Right cardiac atrium (tissue), 5 donors: ENCODE measurements around the gene APBB1. TPM values are rescaled to one million over a fixed set of nuclear protein-coding genes. Genes with fewer than 3 reads are reported as not detected.

Experiments
- ATAC-seq, 2 donors: fragments of 200-7000 bp; cut with Tn5 transposase; one replicate each; pipeline versions ENCODE4 v1.8.0 to v1.9.1; 2020; ENCODE audit warnings: moderate library complexity in 2 of 2, mild to moderate bottlenecking in 1 of 2
- DNase-seq, 3 donors: peaks; one replicate each; pipeline ENCODE4 v3.0.0-alpha.2; 2020
- H3K27ac ChIP-seq: one replicate; pipeline ENCODE4 v1.5.1; 2013; ENCODE audit warnings: mild to moderate bottlenecking, low read length, control low read depth, moderate library complexity
- H3K27me3 ChIP-seq: one replicate; pipeline ENCODE4 v1.6.1; 2013; ENCODE audit not compliant: control insufficient read depth, insufficient read depth
- H3K4me1 ChIP-seq: one replicate; pipeline ENCODE4 v1.6.1; 2013; ENCODE audit warnings: low read length; ENCODE audit not compliant: control insufficient read depth, insufficient read depth
- H3K4me3 ChIP-seq: one replicate; pipeline ENCODE4 v1.5.1; 2013; ENCODE audit warnings: low read length, control low read depth
- H3K9me3 ChIP-seq: one replicate; pipeline ENCODE4 v1.6.1; 2013; ENCODE audit warnings: low read length; ENCODE audit not compliant: control insufficient read depth
- WGBS: extraction: QIAGEN DNeasy Blood & Tissue Kit; methylation state at CpG from one replicate; pipeline ENCODE4 v1.1.7; 2013; 5-methylcytosine and 5-hydroxymethylcytosine counted together
- intact Hi-C, 4 donors: fragments of 100-400 bp; cut with DNase I; formaldehyde crosslinking; loops; one replicate each; pipeline versions ENCODE4 v1.11.0 to v1.14.0; 2022 to 2023
- polyA plus RNA-seq: library from polyadenylated mRNA; stranded (reverse); fragments of 200-250 nt; gene quantifications from one replicate; pipeline ENCODE4 v1.2.3, GENCODE V29; 2013
- total RNA-seq, 4 donors: library from RNA; stranded (reverse); fragmentation: NEBNext Ultra II Directional; extraction: Animal tissue kit (Norgen Biotek cat#: 25700); gene quantifications; one replicate each; pipeline ENCODE4 v1.2.1, GENCODE V29; 2021
- donor health status: healthy with polysubstance abuse.
- donor health status: DM: no; HTN: yes; CAD: no.
- donor health status: DM: no; HTN: no; CAD: no.
- donor health status: DM: no; HTN: yes; CAD: no; lungs with severe emphysema.
- donor health status: DM: yes; HTN: yes; CAD: no.

Gene APBB1
- total and polyA plus RNA-seq, 5 donors, result 70.6 to 83.9 (median 82.1) TPM

DNA sequence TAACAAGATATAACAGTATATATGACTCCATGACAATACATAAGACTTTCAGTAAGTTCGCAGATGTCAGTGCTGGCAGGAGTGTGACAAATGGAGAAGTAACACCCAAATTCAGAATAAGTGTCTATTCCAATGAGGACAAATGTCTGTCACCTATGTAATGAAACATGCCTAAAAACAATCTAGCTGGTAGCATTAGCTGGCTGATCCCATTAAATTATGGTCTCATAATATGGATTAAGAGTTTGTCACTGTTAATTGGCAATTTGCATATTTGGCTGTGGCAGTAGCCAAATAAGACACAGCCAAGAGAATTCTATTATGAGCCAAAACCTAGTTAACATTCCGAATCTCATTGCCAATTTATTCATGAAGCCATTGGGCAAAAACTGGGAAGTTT lies 68.4 kb downstream of the APBB1 start:
- ATAC-seq (no peak), DNase-seq (no peak)
- no peaks in the 10 kb centered on the region for H3K27me3 ChIP-seq
- 64% methylated on average over 2 of the region's 2 CpGs for WGBS
- intact Hi-C loops, result loop anchor here (5.0 to 10.0 kb wide), 3 partner anchors 56 to 326 kb away; no protein-coding TSS in a partner anchor
- H3K27ac ChIP-seq, result no peak overlapping the region
- H3K4me1 ChIP-seq, result no peaks in the 10 kb centered on the region
- H3K4me3 ChIP-seq, result no peak overlapping the region
- H3K9me3 ChIP-seq, result no peaks in the 10 kb centered on the region

DNA sequence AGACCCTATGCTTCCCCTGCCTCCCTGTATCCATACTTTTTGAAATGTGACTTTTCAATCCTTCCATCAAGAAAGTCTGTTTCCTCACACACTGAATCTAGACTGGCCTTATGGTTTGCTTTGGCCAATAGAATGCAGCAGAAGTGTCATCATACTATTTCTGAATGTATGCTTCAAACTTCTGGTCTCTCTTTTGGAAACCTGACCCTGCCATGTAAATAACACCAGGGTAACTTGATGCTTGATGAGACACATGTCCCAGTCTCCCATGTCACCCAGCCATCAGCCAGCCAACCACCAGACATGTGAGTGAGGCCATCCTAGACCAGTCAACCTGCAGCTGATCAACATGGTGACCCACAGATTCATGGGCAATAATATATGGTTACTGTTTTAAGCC lies 68.9 kb downstream of the APBB1 start:
- intact Hi-C loops, result loop anchor here (5.0 to 10.0 kb wide), 3 partner anchors 55 to 325 kb away; no protein-coding TSS in a partner anchor
- no peak overlapping the region for H3K4me3 ChIP-seq
- H3K4me1 ChIP-seq, result no peaks in the 10 kb centered on the region
- no peak overlapping the region for H3K27ac ChIP-seq
- no peak for DNase-seq
- no peak for ATAC-seq
- no peaks in the 10 kb centered on the region for H3K27me3 ChIP-seq
- H3K9me3 ChIP-seq, result no peaks in the 10 kb centered on the region

DNA sequence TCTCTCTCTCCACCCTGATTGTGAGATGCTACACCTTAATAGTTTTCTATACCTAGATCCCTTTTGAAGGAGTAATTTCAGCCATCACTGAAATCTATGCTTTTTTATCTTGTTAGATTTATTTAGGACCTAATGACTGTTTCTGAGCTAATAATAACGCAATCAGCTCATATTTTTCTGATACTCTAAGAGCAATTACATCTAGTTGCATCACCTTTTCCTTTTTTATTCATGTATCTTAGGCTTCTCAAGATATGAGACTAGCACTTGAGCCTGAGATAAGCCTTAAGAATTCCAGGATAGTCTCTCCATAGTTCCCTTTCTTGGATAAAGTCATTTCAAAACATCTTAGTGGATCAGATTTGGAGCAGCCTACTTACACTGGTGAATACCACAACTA lies 73.5 kb downstream of the APBB1 start:
- intact Hi-C loops, result no loop called here
- no peak for DNase-seq
- WGBS, result 94% methylated on average over 1 of the region's 1 CpG
- Histone ChIP-seq H3K27ac (no peak overlapping the region), H3K4me1 (no peaks in the 10 kb centered on the region), H3K27me3 (no peaks in the 10 kb centered on the region), H3K9me3 (no peaks in the 10 kb centered on the region), H3K4me3 (no peak overlapping the region)
- no peak for ATAC-seq

Other genes with a start within 250 kb of the APBB1 start
- gene OR52B2, start 248.8 kb downstream of the APBB1 start, total RNA-seq, result not detected
- gene OR52B2, start 248.8 kb downstream of the APBB1 start, polyA plus RNA-seq, result not detected
- gene OR52W1, start 219.9 kb downstream of the APBB1 start, total RNA-seq, result not detected
- gene OR52W1, start 219.9 kb downstream of the APBB1 start, polyA plus RNA-seq, result not detected
- gene C11orf42, start 213.5 kb downstream of the APBB1 start, total RNA-seq, result not detected
- not detected for gene C11orf42, start 213.5 kb downstream of the APBB1 start, polyA plus RNA-seq
- gene FHIP1B, start 184.5 kb downstream of the APBB1 start, total RNA-seq, result 10 to 100 TPM; 14.1 to 18.8 (median 17.2) TPM
- 19.5 TPM for gene FHIP1B, start 184.5 kb downstream of the APBB1 start, polyA plus RNA-seq
- under 1 TPM in 1 of 4 donors, not detected in 3; 0.19 TPM for gene CNGA4, start 180.0 kb downstream of the APBB1 start, total RNA-seq
- 0.16 TPM for gene CNGA4, start 180.0 kb downstream of the APBB1 start, polyA plus RNA-seq
- not detected for gene CCKBR, start 159.3 kb downstream of the APBB1 start, total RNA-seq
- gene CCKBR, start 159.3 kb downstream of the APBB1 start, polyA plus RNA-seq, result 0.05 TPM
- gene CAVIN3, start 98.6 kb downstream of the APBB1 start, total RNA-seq, result 10 to 100 TPM; 40.4 to 54.2 (median 45.2) TPM
- gene CAVIN3, start 98.6 kb downstream of the APBB1 start, polyA plus RNA-seq, result 72.4 TPM
- gene SMPD1, start 28.6 kb downstream of the APBB1 start, total RNA-seq, result 10 to 100 TPM; 60.6 to 67.7 (median 65.0) TPM
- 57.9 TPM for gene SMPD1, start 28.6 kb downstream of the APBB1 start, polyA plus RNA-seq
- gene HPX, start 21.9 kb upstream of the APBB1 start, total RNA-seq, result 1 to 10 TPM in 1 of 4 donors, under 1 TPM in 2, not detected in 1; 0.45 to 1.0 (median 0.68) TPM
- 0.27 TPM for gene HPX, start 21.9 kb upstream of the APBB1 start, polyA plus RNA-seq
- gene TRIM3, start 54.8 kb upstream of the APBB1 start, total RNA-seq, result 10 to 100 TPM; 10.9 to 12.5 (median 12.2) TPM
- 9.4 TPM for gene TRIM3, start 54.8 kb upstream of the APBB1 start, polyA plus RNA-seq
- gene ARFIP2, start 62.2 kb upstream of the APBB1 start, total RNA-seq, result 10 to 100 TPM; 21.4 to 30.0 (median 23.8) TPM
- gene ARFIP2, start 62.2 kb upstream of the APBB1 start, polyA plus RNA-seq, result 21.6 TPM
- gene TIMM10B, start 62.4 kb upstream of the APBB1 start, total RNA-seq, result 10 to 100 TPM; 21.5 to 28.9 (median 26.0) TPM
- 18.8 TPM for gene TIMM10B, start 62.4 kb upstream of the APBB1 start, polyA plus RNA-seq
- 10 to 100 TPM in 1 of 4 donors, 1 to 10 TPM in 3; 5.4 to 10.9 (median 7.0) TPM for gene DNHD1, start 78.2 kb upstream of the APBB1 start, total RNA-seq
- 5.8 TPM for gene DNHD1, start 78.2 kb upstream of the APBB1 start, polyA plus RNA-seq
- 10 to 100 TPM; 15.8 to 21.7 (median 18.7) TPM for gene RRP8, start 184.5 kb upstream of the APBB1 start, total RNA-seq
- 18.2 TPM for gene RRP8, start 184.5 kb upstream of the APBB1 start, polyA plus RNA-seq
- gene ILK, start 184.7 kb upstream of the APBB1 start, total RNA-seq, result 100 to 1,000 TPM; 176 to 196 (median 192) TPM
- gene ILK, start 184.7 kb upstream of the APBB1 start, polyA plus RNA-seq, result 180 TPM
- 100 to 1,000 TPM in 2 of 4 donors, 10 to 100 TPM in 2; 96.9 to 115 (median 99.1) TPM for gene TAF10, start 193.1 kb upstream of the APBB1 start, total RNA-seq
- gene TAF10, start 193.1 kb upstream of the APBB1 start, polyA plus RNA-seq, result 100 TPM
- 10 to 100 TPM; 56.7 to 98.3 (median 78.2) TPM for gene TPP1, start 200.3 kb upstream of the APBB1 start, total RNA-seq
- gene TPP1, start 200.3 kb upstream of the APBB1 start, polyA plus RNA-seq, result 52.6 TPM
- 10 to 100 TPM; 12.4 to 19.2 (median 14.9) TPM for gene DCHS1, start 236.7 kb upstream of the APBB1 start, total RNA-seq
- 6.4 TPM for gene DCHS1, start 236.7 kb upstream of the APBB1 start, polyA plus RNA-seq